H9 (cell line): Measurements from ENCODE around the gene RAB22A. TPM values are rescaled to one million over a fixed set of nuclear protein-coding genes. Genes with fewer than 3 reads are reported as not detected.

Source experiments
- DNase-seq: peaks from one replicate; pipeline ENCODE4 v3.0.0-alpha.2; 2017
- H2AFZ ChIP-seq: one replicate; pipeline ENCODE4 v1.6.1; 2013; ENCODE audit warnings: mild to moderate bottlenecking, low read length, control low read depth, moderate library complexity
- H2AK5ac ChIP-seq: 2 replicates; pipeline ENCODE4 v1.6.1; 2013; ENCODE audit warnings: low read length, control low read depth, mixed read lengths; ENCODE audit not compliant: insufficient read length
- H2BK120ac ChIP-seq: one replicate; pipeline ENCODE4 v1.6.1; 2013; ENCODE audit warnings: low read depth, mild to moderate bottlenecking, low read length, control low read depth, inconsistent platforms; ENCODE audit not compliant: poor library complexity, severe bottlenecking
- H2BK12ac ChIP-seq: 2 replicates; pipeline ENCODE4 v1.6.1; 2013; ENCODE audit warnings: low read length, control low read depth, mixed read lengths, low read depth; ENCODE audit not compliant: insufficient read length
- H2BK15ac ChIP-seq: 2 replicates; pipeline ENCODE4 v1.6.1; 2013; ENCODE audit warnings: low read depth, low read length, control low read depth
- H2BK20ac ChIP-seq: one replicate; pipeline ENCODE4 v1.6.1; 2013; ENCODE audit warnings: low read depth, mild to moderate bottlenecking, low read length, control low read depth, inconsistent platforms; ENCODE audit not compliant: poor library complexity, severe bottlenecking
- H2BK5ac ChIP-seq: 2 replicates; pipeline ENCODE4 v1.6.1; 2013; ENCODE audit warnings: low read length, control low read depth, mixed read lengths; ENCODE audit not compliant: insufficient read length
- H3K14ac ChIP-seq: 2 replicates; pipeline ENCODE4 v1.6.1; 2013; ENCODE audit warnings: low read length, control low read depth; ENCODE audit not compliant: insufficient read depth
- H3K18ac ChIP-seq: 2 replicates; pipeline ENCODE4 v1.6.1; 2013; ENCODE audit warnings: low read depth, mild to moderate bottlenecking, mixed read lengths, low read length, control low read depth; ENCODE audit not compliant: insufficient read length
- H3K23ac ChIP-seq: 2 replicates; pipeline ENCODE4 v1.6.1; 2013; ENCODE audit warnings: low read length, control low read depth, mixed read lengths, low read depth; ENCODE audit not compliant: insufficient read length
- H3K23me2 ChIP-seq: 2 replicates; pipeline ENCODE4 v1.6.1; 2013; ENCODE audit warnings: low read depth, mild to moderate bottlenecking, mixed read lengths, low read length, control low read depth; ENCODE audit not compliant: insufficient read length, poor library complexity, severe bottlenecking
- H3K27ac ChIP-seq: 2 replicates; pipeline ENCODE4 v1.5.1; 2013; ENCODE audit warnings: low read length, control low read depth, mixed read lengths, low read depth; ENCODE audit not compliant: insufficient read length
- H3K27me3 ChIP-seq: 2 replicates; pipeline ENCODE4 v1.6.1; 2013; ENCODE audit warnings: low read length, control low read depth, inconsistent platforms; ENCODE audit not compliant: insufficient read depth
- H3K4ac ChIP-seq: 2 replicates; pipeline ENCODE4 v1.6.1; 2013; ENCODE audit warnings: low read depth, mild to moderate bottlenecking, control low read depth, inconsistent platforms, low read length, moderate library complexity
- H3K4me1 ChIP-seq: 2 replicates; pipeline ENCODE4 v1.6.1; 2013; ENCODE audit warnings: low read length, control low read depth, inconsistent platforms; ENCODE audit not compliant: insufficient read depth
- H3K4me2 ChIP-seq: 2 replicates; pipeline ENCODE4 v1.6.1; 2013; ENCODE audit warnings: low read length, control low read depth, mixed read lengths; ENCODE audit not compliant: insufficient read length, insufficient read depth
- H3K56ac ChIP-seq: 2 replicates; pipeline ENCODE4 v1.6.1; 2013; ENCODE audit warnings: low read depth, mild to moderate bottlenecking, mixed read lengths, low read length, control low read depth; ENCODE audit not compliant: insufficient read length
- H3K79me1 ChIP-seq: 2 replicates; pipeline ENCODE4 v1.6.1; 2013; ENCODE audit warnings: low read depth, mild to moderate bottlenecking, moderate library complexity, low read length, control low read depth, inconsistent platforms; ENCODE audit not compliant: insufficient read depth, poor library complexity, severe bottlenecking
- H3K79me2 ChIP-seq: 2 replicates; pipeline ENCODE4 v1.6.1; 2013; ENCODE audit warnings: low read length, control low read depth, inconsistent platforms; ENCODE audit not compliant: insufficient read depth
- H3K9ac ChIP-seq: 2 replicates; pipeline ENCODE4 v1.6.1; 2013; ENCODE audit warnings: low read length, control low read depth, mixed read lengths; ENCODE audit not compliant: insufficient read length; ENCODE audit errors: extremely low read depth
- H3K9me3 ChIP-seq: one replicate; pipeline ENCODE4 v1.6.1; 2013; ENCODE audit warnings: low read depth, low read length, inconsistent platforms; ENCODE audit not compliant: control insufficient read depth
- H3T11ph ChIP-seq: one replicate; pipeline ENCODE4 v1.6.1; 2013; ENCODE audit warnings: mild to moderate bottlenecking, low read length, control low read depth, inconsistent platforms
- H4K20me1 ChIP-seq: one replicate; pipeline ENCODE4 v1.6.1; 2013; ENCODE audit not compliant: control insufficient read depth, insufficient read length, insufficient read depth
- H4K5ac ChIP-seq: 2 replicates; pipeline ENCODE4 v1.6.1; 2013; ENCODE audit warnings: low read depth, mild to moderate bottlenecking, mixed read lengths, low read length, control low read depth; ENCODE audit not compliant: insufficient read length
- H4K8ac ChIP-seq: replicated peaks from 2 replicates; pipeline ENCODE4 v1.6.1; 2013; ENCODE audit warnings: low read length, control low read depth, mixed read lengths, low read depth; ENCODE audit not compliant: insufficient read length
- H4K91ac ChIP-seq: 2 replicates; pipeline ENCODE4 v1.6.1; 2013; ENCODE audit warnings: low read depth, mild to moderate bottlenecking, moderate library complexity, mixed read lengths, low read length, control low read depth; ENCODE audit not compliant: insufficient read length
- H3K27ac Mint-ChIP-seq, 3 experiments: 2 replicates in 2 of 3; 3 replicates in 1 of 3; pipeline ENCODE4 v1.8.0; 2020 to 2021; ENCODE audit warnings: mixed read lengths in 3 of 3, mild to moderate bottlenecking in 1 of 3, moderate library complexity in 1 of 3
- H3K27me3 Mint-ChIP-seq: 2 replicates; pipeline ENCODE4 v1.8.0; 2021; ENCODE audit warnings: low read depth, mild to moderate bottlenecking, moderate library complexity, mixed read lengths
- H3K36me3 Mint-ChIP-seq, 3 experiments: 2 replicates in 2 of 3; 3 replicates in 1 of 3; pipeline ENCODE4 v1.8.0; 2020 to 2021; ENCODE audit warnings: low read depth in 3 of 3, mixed read lengths in 3 of 3; ENCODE audit not compliant: insufficient read depth in 1 of 3
- H3K4me1 Mint-ChIP-seq, 2 experiments: 2 replicates each; pipeline ENCODE4 v1.8.0; 2020; ENCODE audit warnings: mixed read lengths in 2 of 2
- H3K4me3 Mint-ChIP-seq, 2 experiments: 2 replicates in 1 of 2; 3 replicates in 1 of 2; pipeline ENCODE4 v1.8.0; 2020 to 2021; ENCODE audit warnings: mild to moderate bottlenecking in 2 of 2, mixed read lengths in 2 of 2, moderate library complexity in 1 of 2
- H3K9me3 Mint-ChIP-seq, 2 experiments: 2 replicates in 1 of 2; 3 replicates in 1 of 2; pipeline ENCODE4 v1.8.0; 2020; ENCODE audit warnings: mild to moderate bottlenecking in 2 of 2, mixed read lengths in 2 of 2, moderate library complexity in 1 of 2
- WGBS: extraction: QIAGEN DNeasy Blood & Tissue Kit; methylation state at CpG from one replicate; pipeline ENCODE4 v1.1.7; 2013; ENCODE audit warnings: missing lambda C conversion rate, low lambda C conversion rate, mixed read lengths; ENCODE audit not compliant: insufficient read length; ENCODE audit errors: extremely low coverage; 5-methylcytosine and 5-hydroxymethylcytosine counted together
- total RNA-seq: library from RNA; stranded (reverse); gene quantifications from 2 replicates; pipeline ENCODE4 v1.2.1, GENCODE V29; 2021
- TF ChIP-seq, protein P1 (sequence below): fragments of 200-600 bp; sonication (generic); conservative IDR thresholded peaks from 3 replicates; pipeline ENCODE4 v1.8.0; 2021; ENCODE audit warnings: antibody characterized with exemption, mild to moderate bottlenecking

The RAB22A gene
- total RNA-seq, 1 experiment from 2014 or later, result 6.3 TPM

GRCh38 chr20:58378704-58379103 is 69.2 kb downstream of the RAB22A start:
- DNase-seq, result no peak
- H3K9me3 Mint-ChIP-seq, result peaks cover 24 to 27% of the 10 kb centered on the region in 2 experiments
- Histone ChIP-seq H2AK5ac (no peak overlapping the region), H2BK12ac (no peak overlapping the region), H4K91ac (no peak overlapping the region), H4K5ac (no peak overlapping the region), H3K79me1 (no peaks in the 10 kb centered on the region), H3K23ac (no peak overlapping the region), H2AFZ (no peak overlapping the region), H3T11ph (no peak overlapping the region), H2BK15ac (no peak overlapping the region), H3K79me2 (no peaks in the 10 kb centered on the region), H2BK20ac (no peak overlapping the region), H3K14ac (no peak overlapping the region), H3K4me2 (no peak overlapping the region), H4K20me1 (no peaks in the 10 kb centered on the region), H3K27ac (no peak overlapping the region), H3K56ac (no peak overlapping the region), H2BK120ac (no peak overlapping the region), H2BK5ac (no peak overlapping the region), H3K4me1 (peaks cover 8% of the 10 kb centered on the region; the same call in 1 of the 2 replicates), H3K4ac (no peak overlapping the region), H3K27me3 (no peaks in the 10 kb centered on the region), H3K9me3 (peaks cover 12% of the 10 kb centered on the region), H4K8ac (no peak overlapping the region), H3K9ac (no peak overlapping the region), H3K23me2 (peaks cover 6% of the 10 kb centered on the region), H3K18ac (no peak overlapping the region)
- H3K27me3 Mint-ChIP-seq, result peaks cover 3% of the 10 kb centered on the region
- no peak overlapping the region; a peak in 1 of 7 replicates for H3K27ac Mint-ChIP-seq
- H3K4me1 Mint-ChIP-seq, result peaks cover 24 to 42% of the 10 kb centered on the region in 2 experiments
- TF ChIP-seq, protein P1, sequence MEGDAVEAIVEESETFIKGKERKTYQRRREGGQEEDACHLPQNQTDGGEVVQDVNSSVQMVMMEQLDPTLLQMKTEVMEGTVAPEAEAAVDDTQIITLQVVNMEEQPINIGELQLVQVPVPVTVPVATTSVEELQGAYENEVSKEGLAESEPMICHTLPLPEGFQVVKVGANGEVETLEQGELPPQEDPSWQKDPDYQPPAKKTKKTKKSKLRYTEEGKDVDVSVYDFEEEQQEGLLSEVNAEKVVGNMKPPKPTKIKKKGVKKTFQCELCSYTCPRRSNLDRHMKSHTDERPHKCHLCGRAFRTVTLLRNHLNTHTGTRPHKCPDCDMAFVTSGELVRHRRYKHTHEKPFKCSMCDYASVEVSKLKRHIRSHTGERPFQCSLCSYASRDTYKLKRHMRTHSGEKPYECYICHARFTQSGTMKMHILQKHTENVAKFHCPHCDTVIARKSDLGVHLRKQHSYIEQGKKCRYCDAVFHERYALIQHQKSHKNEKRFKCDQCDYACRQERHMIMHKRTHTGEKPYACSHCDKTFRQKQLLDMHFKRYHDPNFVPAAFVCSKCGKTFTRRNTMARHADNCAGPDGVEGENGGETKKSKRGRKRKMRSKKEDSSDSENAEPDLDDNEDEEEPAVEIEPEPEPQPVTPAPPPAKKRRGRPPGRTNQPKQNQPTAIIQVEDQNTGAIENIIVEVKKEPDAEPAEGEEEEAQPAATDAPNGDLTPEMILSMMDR, result peak; percentile 36; the same call in 1 of the 3 replicates
- H3K4me3 Mint-ChIP-seq, result no peak overlapping the region
- peaks cover 8 to 15% (median 13%) of the 10 kb centered on the region in 3 experiments; a peak in 6 of 7 replicates for H3K36me3 Mint-ChIP-seq
- WGBS, result no CpG with 5 or more reads among the region's 3 CpGs
